GM03348 (cell line): ENCODE measurements around the gene TEDC1.
"Not testable (repeated sequence)": the region's sequence is repeated elsewhere in the genome, so short reads cannot be mapped to it uniquely, and the experiment has no call there.

Experiments
- DNase-seq: peaks from one replicate; pipeline ENCODE4 v3.0.0; 2012; ENCODE audit warnings: low spot score

The TEDC1 gene

GRCh38 chr14:105537580-105538474 lies 46.8 kb downstream of the TEDC1 start:
- peak; percentile 89 for DNase-seq

GRCh38 chr14:105538481-105539049 lies 47.5 kb downstream of the TEDC1 start:
- no peak for DNase-seq

- DNase-seq = no peak
Measured at GRCh38 chr14:105540811-105541210, 49.8 kb downstream of the TEDC1 start.

DNA sequence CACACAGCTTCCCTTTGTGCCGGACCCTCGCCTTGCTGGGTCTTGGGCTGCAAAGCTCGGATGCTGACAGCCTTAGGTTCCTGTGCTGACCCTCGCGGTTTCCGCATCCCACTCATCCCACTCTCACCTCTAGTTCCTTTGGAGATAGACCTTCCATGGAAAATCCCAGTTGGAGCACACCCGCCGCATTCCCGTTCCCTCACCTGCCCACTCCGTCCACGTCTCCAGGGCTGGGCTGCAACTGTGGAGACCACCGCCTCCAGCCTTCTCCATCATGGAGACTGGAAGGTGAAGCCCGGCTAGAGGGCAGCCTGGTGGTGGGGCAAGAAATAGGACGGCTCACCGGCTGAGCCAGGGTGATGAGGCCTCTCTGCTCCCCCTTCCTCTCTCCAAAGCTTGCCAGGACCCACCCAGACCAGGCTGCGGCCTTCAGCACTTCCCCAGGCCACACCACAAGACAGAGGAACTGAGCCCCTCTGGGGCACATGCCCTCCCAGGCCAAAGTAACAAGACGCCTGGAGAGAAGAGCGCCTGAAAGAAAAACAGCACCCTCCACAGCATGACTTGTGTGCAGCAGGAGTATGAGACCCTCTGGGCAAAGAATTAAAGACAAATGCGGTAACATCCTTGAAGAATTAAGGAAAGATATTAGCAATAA lies 50.3 kb downstream of the TEDC1 start:
- DNase-seq = no peak

DNA sequence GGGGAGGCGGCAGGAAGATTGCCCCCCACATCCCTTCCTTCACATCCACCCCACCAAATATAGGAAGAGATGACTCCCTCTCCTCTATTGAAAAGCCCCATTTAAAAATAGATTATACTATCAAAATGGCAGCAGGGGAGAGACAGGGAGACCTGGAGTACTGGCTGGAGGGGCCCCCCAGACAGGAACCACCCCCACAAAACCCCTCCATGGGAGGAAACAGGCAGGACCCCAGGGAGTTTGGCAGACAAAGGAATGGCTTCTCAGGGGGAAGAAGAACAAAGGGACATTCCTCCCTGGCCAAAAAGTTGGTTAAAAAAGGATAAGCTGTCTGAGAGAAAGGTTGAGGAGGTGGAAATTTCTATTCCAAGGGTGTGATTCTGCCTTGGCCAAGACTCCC lies 54.6 kb downstream of the TEDC1 start:
- not testable (repeated sequence) for DNase-seq

DNA sequence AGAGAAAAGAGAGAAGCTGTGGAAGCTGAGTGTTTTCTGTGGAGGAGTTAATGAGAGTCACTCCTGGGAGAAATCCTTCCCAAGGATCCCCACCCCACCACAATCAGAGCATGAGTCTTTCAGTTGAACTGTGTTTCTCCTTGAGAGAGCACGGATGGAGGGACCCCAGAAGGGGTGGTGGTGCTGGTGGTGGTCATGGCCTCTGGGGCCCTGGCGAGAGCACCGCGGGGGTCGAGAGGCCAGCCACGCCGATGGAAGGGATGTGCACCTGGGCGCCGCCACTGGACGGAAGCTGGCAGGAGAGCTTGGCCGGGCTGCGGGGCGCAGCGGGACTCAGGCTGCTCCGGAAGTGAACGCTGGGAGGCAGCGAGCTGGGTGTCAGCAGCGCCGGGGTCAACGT lies 55.4 kb downstream of the TEDC1 start:
- not testable (repeated sequence) for DNase-seq

DNA sequence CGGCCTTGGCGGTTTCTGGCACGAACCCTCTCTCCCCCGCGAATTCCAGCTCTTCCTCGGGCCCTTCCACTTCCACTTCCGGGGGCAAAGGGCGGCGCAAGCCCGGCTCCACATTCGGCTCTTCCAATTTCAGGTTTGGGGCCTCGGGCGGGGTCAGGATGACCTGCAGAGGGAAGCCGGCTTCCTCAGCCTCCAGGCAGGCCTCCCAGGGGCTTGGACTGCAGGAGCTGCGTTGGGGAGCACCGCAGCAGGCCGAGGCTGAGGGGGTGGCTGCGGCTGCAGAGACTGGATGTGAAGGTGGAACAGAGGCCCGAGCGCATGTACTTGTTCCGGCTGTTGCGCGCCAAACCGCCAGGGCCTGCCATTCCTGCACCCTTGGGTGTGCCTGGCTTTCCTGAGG lies 56.0 kb downstream of the TEDC1 start:
- not testable (repeated sequence) for DNase-seq

DNA sequence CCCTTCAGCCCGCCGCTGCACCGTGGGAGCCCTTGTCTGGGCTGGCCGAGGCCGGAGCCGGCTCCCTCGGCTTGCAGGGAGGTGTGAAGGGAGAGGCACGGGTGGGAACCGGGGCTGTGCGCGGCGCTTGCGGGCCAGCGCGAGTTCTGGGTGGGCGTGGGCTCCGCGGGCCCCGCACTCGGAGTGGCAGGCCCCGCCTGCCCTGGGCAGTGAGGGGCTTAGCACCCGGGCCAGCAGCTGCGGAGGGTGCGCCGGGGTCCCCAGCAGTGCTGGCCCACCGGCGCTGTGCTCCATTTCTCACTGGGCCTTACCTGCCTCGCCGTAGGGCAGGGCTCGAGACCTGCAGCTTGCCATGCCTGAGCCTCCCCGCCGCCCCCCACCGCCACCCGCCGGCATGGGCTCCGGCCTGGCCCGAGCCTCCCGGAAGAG lies 56.7 kb downstream of the TEDC1 start:
- no peak for DNase-seq
